ENCODE results near the gene LYRM2. TPM values are rescaled to one million over a fixed set of nuclear protein-coding genes. Genes with fewer than 3 reads are reported as not detected.

Gene LYRM2
- total RNA-seq, 1 donor from 2014 or later, result 25.9 TPM

DNA sequence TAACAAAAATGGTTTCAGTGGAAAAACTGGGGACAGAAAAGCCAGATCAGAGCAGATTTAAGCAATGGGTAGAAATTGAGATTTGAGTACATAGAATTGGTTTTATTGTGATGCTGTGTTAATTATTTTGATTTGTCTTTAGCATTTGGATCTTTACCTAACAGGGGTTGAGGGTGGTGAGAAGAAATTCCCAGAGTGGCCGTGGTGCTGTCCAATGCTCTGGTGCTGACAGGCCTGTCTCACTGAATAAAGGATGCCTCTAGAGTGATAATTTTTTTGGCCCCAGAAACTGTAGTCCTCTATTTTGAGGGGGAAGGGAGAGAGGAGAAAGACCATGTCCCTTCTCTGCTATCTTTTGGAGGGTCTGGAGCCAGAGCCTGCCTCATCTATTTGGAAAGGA, 79.1 kb downstream of the LYRM2 start:
- no peak for DNase-seq (ENCODE audit: low spot score)

- DNase-seq (ENCODE audit: low spot score), result no peak
Observed at GRCh38 chr6:89555806-89556205, 82.7 kb downstream of the LYRM2 start.

GRCh38 chr6:89555031-89555430, 83.5 kb downstream of the LYRM2 start:
- DNase-seq (ENCODE audit: low spot score), result no peak

GRCh38 chr6:89554106-89554505, 84.4 kb downstream of the LYRM2 start:
- DNase-seq (ENCODE audit: low spot score), result no peak

DNA sequence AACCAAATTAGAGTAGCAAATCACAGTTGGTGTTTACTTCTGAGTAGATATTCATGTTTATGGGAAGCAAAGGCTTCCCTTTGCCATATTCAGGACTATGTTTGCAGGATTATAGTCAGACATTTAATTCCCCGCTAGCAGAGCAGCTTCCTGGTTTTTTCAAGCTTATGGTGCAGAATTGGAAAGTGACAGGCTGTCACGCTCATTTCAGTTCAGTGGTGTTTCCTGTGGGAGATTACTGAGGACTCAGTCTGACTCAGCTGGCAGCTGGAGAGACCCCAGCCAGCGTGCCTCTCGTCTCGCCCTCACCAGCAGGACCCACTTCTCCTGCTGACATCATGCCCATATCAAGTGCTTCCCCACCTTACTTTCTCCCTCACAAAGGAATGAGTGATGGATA, 85.1 kb downstream of the LYRM2 start:
- DNase-seq (ENCODE audit: low spot score), result no peak

DNA sequence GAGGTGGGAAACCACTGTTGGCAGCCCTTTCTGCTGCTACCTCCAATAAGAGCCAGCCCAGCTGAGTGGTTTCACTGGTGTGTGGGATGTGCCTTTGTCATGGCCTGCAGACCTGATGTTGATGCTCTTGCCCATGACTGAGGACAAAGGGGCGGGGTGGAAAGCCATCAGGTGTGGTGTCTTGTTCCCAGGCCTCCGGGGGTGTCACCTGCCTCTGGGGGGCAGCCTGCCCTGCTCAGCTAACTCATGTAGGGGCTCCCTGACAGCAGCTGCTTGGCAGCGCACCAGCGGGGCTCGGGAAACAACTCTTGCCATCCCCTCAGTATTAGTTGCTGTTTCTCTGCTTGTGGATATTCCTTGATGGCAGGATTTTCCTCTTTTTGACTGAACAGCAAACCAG, 91.3 kb downstream of the LYRM2 start:
- DNase-seq (ENCODE audit: low spot score), result no peak

- DNase-seq (ENCODE audit: low spot score), result no peak
Observed at GRCh38 chr6:89542866-89543265, 95.7 kb downstream of the LYRM2 start.

GRCh38 chr6:89542081-89542857, 96.3 kb downstream of the LYRM2 start:
- no peak for DNase-seq (ENCODE audit: low spot score)

- DNase-seq (ENCODE audit: low spot score), result no peak
Observed at GRCh38 chr6:89539779-89540178, 98.8 kb downstream of the LYRM2 start.

DNA sequence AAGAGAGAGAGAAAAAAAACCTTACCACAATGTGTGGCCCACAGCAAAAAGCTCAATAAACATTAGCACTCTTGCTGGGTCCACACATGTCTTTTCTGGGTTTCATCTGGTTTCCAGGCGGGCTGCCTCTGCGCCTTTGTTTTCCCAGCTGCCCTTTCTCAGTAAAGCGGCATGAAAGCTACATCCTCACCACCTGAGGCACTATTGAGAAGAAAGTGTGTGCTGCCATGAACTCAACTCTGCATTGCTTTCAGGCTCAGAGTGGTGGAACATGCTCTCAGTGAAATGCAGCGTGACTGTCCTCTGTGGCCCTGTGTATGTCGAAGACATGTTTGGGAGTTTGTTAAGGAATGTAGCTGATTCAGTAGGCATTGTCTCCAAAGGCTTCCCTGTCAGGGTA, 102.3 kb downstream of the LYRM2 start:
- no peak for DNase-seq (ENCODE audit: low spot score)

GRCh38 chr6:89530982-89531381, 107.6 kb downstream of the LYRM2 start:
- no peak for DNase-seq (ENCODE audit: low spot score)

DNA sequence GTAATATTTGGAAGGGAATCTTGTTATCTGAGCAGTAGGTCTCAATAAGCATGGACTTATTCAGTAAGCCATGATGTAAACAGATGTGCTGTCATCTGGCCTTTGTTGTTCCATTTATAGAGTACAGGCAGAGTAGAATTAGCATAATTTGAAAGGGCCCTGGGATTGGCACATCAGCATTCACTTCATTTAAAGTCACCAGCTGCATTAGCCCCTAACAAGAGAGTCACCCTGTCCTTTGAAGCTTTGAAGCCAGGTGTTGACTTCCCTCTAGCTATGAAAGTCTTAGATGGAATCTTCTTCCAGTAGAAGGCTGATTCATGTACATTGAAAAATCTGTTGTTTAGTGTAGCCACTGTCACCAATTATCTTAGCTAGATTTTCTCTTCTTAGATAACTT, 109.7 kb downstream of the LYRM2 start:
- DNase-seq (ENCODE audit: low spot score), result no peak

- DNase-seq (ENCODE audit: low spot score), result no peak
Observed at GRCh38 chr6:89527634-89528033, 110.9 kb downstream of the LYRM2 start.

DNA sequence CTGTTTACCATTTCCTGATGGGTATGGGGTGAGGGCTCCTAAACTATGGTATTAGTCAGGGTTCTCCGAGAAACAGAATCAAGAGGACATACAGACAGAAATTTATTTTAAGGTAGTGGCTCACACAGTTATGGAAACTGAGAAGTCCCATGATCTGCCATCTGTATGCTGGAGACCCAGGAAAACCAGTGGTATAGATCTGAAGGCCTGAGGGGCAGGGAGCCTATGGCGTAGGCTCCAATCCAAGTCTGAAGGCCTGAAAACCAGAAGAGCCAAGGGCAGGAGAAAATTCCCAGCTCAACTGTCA, 112.0 kb downstream of the LYRM2 start:
- DNase-seq (ENCODE audit: low spot score), result no peak

GRCh38 chr6:89525786-89526562, 112.6 kb downstream of the LYRM2 start:
- no peak for DNase-seq (ENCODE audit: low spot score)

- DNase-seq (ENCODE audit: low spot score), result no peak
Observed at GRCh38 chr6:89522778-89523177, 115.8 kb downstream of the LYRM2 start.

GRCh38 chr6:89520736-89521135, 117.8 kb downstream of the LYRM2 start:
- no peak for DNase-seq (ENCODE audit: low spot score)

DNA sequence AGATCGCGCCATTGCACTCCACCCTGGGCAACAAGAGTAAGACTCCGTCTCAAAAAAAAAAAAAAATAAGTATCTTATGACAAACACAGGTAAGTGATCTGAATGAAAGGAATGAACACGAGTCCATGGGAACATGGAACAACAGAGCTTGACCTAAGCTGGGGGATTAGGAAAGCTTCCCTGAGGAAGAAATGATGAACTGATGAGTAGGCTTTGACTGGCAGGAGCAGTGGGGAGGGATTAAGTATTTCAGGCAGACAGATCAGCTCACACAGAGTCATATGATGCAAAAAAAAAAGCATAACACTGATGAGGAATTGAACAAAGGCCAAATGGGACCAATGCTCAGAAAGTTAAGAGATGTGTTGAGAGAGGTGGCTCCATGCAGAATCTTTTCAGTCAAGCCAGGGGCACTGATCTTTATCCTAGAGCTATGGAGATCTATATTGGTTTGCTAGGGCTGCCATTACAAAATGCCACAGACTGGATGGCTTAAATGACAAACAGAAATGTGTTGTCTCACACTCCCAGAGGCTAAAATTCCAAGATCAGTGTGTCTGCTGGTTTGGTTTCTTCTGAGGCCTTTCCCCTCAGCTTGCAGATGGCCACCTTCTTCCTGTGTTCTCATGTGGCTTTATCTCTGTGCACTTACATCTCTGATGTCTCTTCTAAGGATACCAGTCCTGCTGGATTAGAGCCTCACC, 120.0 kb downstream of the LYRM2 start:
- DNase-seq (ENCODE audit: low spot score), result no peak
